Fibroblast of skin of back (primary cell): ENCODE measurements around the gene GRAPL. TPM values are rescaled to one million over a fixed set of nuclear protein-coding genes. Genes with fewer than 3 reads are reported as not detected.
"Not testable (repeated sequence)": the region's sequence is repeated elsewhere in the genome, so short reads cannot be mapped to it uniquely, and the experiment has no call there.

Experiments used
- DNase-seq: peaks from one replicate; pipeline ENCODE4 v3.0.0-alpha.2; 2013
- polyA plus RNA-seq, 2 experiments: library from polyadenylated mRNA; unstranded; fragments of 120-200 nt; gene quantifications; one replicate each; pipeline ENCODE4 v1.2.1, GENCODE V29; 2013; ENCODE audit not compliant: insufficient read length in 2 of 2

The GRAPL gene
- not detected for polyA plus RNA-seq (2013, experiment 1 of 2; ENCODE audit: insufficient read length)
- polyA plus RNA-seq (2013, experiment 2 of 2; ENCODE audit: insufficient read length) = not detected

- DNase-seq = not testable (repeated sequence)
Measured at GRCh38 chr17:19127148-19127980, at the start of gene GRAPL. TSS of gene GRAPL (plus strand) at chr17:19127589. CDS start at chr17:19127620, 31 bp downstream.

- not testable (repeated sequence) for DNase-seq
Measured at GRCh38 chr17:19088804-19089685, 38.3 kb upstream of the GRAPL start.

- DNase-seq = not testable (repeated sequence)
Measured at GRCh38 chr17:19090058-19090772, 37.2 kb upstream of the GRAPL start.

GRCh38 chr17:19092737-19093683 is 34.4 kb upstream of the GRAPL start:
- peak; percentile 80 for DNase-seq

GRCh38 chr17:19093684-19094438 is 33.5 kb upstream of the GRAPL start:
- DNase-seq = peak; percentile 1

- not testable (repeated sequence) for DNase-seq
Measured at GRCh38 chr17:19108517-19108916, 18.9 kb upstream of the GRAPL start.

- DNase-seq = not testable (repeated sequence)
Measured at GRCh38 chr17:19110189-19111097, 16.9 kb upstream of the GRAPL start.

- peak; percentile 65 for DNase-seq
Measured at GRCh38 chr17:19111111-19111711, 16.2 kb upstream of the GRAPL start.

- not testable (repeated sequence) for DNase-seq
Measured at GRCh38 chr17:19111801-19112458, 15.5 kb upstream of the GRAPL start.

GRCh38 chr17:19112459-19112826 is 14.9 kb upstream of the GRAPL start:
- DNase-seq = peak; percentile 7

- not testable (repeated sequence) for DNase-seq
Measured at GRCh38 chr17:19118695-19119094, 8.7 kb upstream of the GRAPL start.

- not testable (repeated sequence) for DNase-seq
Measured at GRCh38 chr17:19125289-19125688, 2.1 kb upstream of the GRAPL start.

GRCh38 chr17:19129500-19129899 is 2.1 kb downstream of the GRAPL start:
- DNase-seq = not testable (repeated sequence)

- DNase-seq = not testable (repeated sequence)
Measured at GRCh38 chr17:19131108-19131507, 3.7 kb downstream of the GRAPL start.

- not testable (repeated sequence) for DNase-seq
Measured at GRCh38 chr17:19131772-19132171, 4.4 kb downstream of the GRAPL start.

GRCh38 chr17:19133793-19134192 is 6.4 kb downstream of the GRAPL start:
- DNase-seq = not testable (repeated sequence)

- DNase-seq = not testable (repeated sequence)
Measured at GRCh38 chr17:19135391-19135790, 8.0 kb downstream of the GRAPL start.

- DNase-seq = not testable (repeated sequence)
Measured at GRCh38 chr17:19136138-19136537, 8.7 kb downstream of the GRAPL start.
